ENCODE measurements around the gene RAP1A.

The RAP1A gene

DNA sequence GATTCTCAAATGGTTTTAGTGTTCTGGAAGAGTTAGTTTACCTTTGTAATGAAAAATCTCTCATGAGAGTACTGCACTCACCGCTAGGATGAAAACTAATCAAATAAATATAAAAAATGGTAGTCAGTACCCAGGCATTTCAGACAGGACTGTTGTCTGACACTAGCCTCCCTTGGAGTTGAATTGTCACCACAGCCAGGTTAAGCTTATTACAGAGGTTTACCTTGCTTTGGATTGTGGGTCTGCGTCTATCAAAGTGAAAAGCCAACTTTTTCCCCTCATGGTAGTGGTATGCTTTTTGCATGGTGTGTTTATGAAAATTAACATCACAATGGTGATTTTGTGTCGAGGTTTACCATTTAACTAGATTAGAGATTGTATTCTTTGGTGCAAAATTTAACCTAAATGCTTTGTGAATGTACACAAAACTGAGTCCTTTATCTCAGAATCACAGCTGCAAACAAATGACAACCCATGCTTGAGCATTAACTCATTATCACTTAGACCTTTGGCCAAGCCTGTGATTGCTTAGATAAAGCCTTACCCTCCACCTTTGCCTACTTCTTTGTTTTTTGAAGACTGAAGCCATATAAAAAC is 20.1 kb downstream of the RAP1A start:
- TF ChIP-seq EZH2 (IDR thresholded peaks at IDR 0.05; ENCODE audit: borderline replicate concordance, low read length) = no peak
- TF ChIP-seq, protein P1, sequence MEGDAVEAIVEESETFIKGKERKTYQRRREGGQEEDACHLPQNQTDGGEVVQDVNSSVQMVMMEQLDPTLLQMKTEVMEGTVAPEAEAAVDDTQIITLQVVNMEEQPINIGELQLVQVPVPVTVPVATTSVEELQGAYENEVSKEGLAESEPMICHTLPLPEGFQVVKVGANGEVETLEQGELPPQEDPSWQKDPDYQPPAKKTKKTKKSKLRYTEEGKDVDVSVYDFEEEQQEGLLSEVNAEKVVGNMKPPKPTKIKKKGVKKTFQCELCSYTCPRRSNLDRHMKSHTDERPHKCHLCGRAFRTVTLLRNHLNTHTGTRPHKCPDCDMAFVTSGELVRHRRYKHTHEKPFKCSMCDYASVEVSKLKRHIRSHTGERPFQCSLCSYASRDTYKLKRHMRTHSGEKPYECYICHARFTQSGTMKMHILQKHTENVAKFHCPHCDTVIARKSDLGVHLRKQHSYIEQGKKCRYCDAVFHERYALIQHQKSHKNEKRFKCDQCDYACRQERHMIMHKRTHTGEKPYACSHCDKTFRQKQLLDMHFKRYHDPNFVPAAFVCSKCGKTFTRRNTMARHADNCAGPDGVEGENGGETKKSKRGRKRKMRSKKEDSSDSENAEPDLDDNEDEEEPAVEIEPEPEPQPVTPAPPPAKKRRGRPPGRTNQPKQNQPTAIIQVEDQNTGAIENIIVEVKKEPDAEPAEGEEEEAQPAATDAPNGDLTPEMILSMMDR (IDR thresholded peaks at IDR 0.05; ENCODE audit: low read length) = no peak
- no peak overlapping the region for H3K4me2 ChIP-seq (ENCODE audit: low read length)

DNA sequence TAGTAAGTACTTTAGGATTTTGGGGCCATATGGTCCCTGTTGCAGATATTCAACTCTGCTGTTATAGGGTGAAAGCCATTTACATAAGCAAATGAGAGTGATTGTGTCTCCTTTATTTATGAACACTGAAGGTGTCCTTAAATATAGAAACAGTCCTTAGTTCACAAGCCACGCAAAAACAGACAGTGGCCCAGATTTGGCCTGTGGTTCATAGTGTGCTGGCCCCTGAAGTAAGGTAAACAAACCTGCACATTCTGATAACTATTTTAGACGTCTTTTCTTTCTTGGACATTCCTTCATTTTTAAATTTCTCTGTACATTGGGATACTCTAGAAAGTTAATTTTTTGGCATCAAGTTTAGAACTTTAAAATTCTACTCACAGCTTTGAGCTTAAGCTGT is 23.5 kb downstream of the RAP1A start:
- TF ChIP-seq, protein P1 (IDR thresholded peaks at IDR 0.05; ENCODE audit: low read length) = no peak
- TF ChIP-seq EZH2 (IDR thresholded peaks at IDR 0.05; ENCODE audit: borderline replicate concordance, low read length) = no peak

More for the DNA sequence above, 20.1 kb downstream of the RAP1A start:
- no peak overlapping the region for H3K4me3 ChIP-seq (ENCODE audit: low read depth, low read length, poor library complexity, severe bottlenecking)
- H3K4me1 ChIP-seq (ENCODE audit: insufficient read depth, low read length, severe bottlenecking) = peaks cover 12% of the 10 kb centered on the region
- no peaks in the 10 kb centered on the region for H3K9me2 ChIP-seq (ENCODE audit: low read depth, low read length)
- no peak overlapping the region for H3K27ac ChIP-seq (ENCODE audit: low read depth, low read length, poor library complexity, severe bottlenecking)
- H3K36me3 ChIP-seq (ENCODE audit: insufficient read depth, low read length) = no peaks in the 10 kb centered on the region; the same call in 1 of the 2 replicates
- no peaks in the 10 kb centered on the region for H3F3A ChIP-seq (ENCODE audit: insufficient read depth, low read length)
- no peak overlapping the region for H3K9ac ChIP-seq (ENCODE audit: low read length)
- no peaks in the 10 kb centered on the region for H4K20me1 ChIP-seq (ENCODE audit: insufficient read depth, low read length)
- no peaks in the 10 kb centered on the region for H3K27me3 ChIP-seq (ENCODE audit: insufficient read depth, low read length)
- no peak overlapping the region for H2AFZ ChIP-seq (ENCODE audit: low read length)
- no peaks in the 10 kb centered on the region for H3K9me3 ChIP-seq (ENCODE audit: low read length)
- H3K79me2 ChIP-seq (ENCODE audit: insufficient read depth, low read length) = peaks cover 69% of the 10 kb centered on the region

DNA sequence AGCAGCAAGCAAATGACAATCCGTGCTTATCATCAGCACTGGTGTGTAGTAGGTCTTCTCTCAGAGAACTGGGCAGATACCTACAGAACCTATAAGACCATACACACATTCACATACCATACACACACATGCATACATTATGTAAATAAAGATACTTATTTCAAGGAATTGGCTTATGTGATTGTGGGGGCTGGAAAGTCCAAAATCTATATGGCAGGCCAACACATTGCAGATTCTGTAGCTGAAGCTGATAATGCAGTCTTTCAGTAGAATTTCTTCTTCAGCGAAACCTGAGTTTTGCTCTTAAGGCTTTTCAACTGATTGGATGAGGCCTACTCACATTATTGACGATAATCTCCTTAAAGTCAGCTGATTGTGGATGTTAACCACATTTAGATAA is 24.1 kb downstream of the RAP1A start:
- Histone ChIP-seq H3F3A (ENCODE audit: insufficient read depth, low read length) (no peaks in the 10 kb centered on the region), H3K4me2 (ENCODE audit: low read length) (no peak overlapping the region), H4K20me1 (ENCODE audit: insufficient read depth, low read length) (no peaks in the 10 kb centered on the region), H3K9me3 (ENCODE audit: low read length) (no peaks in the 10 kb centered on the region), H3K27ac (ENCODE audit: low read depth, low read length, poor library complexity, severe bottlenecking) (no peak overlapping the region), H3K27me3 (ENCODE audit: insufficient read depth, low read length) (no peaks in the 10 kb centered on the region), H3K9ac (ENCODE audit: low read length) (no peak overlapping the region), H3K4me3 (ENCODE audit: low read depth, low read length, poor library complexity, severe bottlenecking) (no peak overlapping the region), H3K79me2 (ENCODE audit: insufficient read depth, low read length) (peaks cover 55% of the 10 kb centered on the region), H3K4me1 (ENCODE audit: insufficient read depth, low read length, severe bottlenecking) (no peaks in the 10 kb centered on the region), H3K36me3 (ENCODE audit: insufficient read depth, low read length) (no peaks in the 10 kb centered on the region), H2AFZ (ENCODE audit: low read length) (no peak overlapping the region), H3K9me2 (ENCODE audit: low read depth, low read length) (no peaks in the 10 kb centered on the region)
- TF ChIP-seq, protein P1 (IDR thresholded peaks at IDR 0.05; ENCODE audit: low read length) = no peak
- no peak for TF ChIP-seq EZH2 (IDR thresholded peaks at IDR 0.05; ENCODE audit: borderline replicate concordance, low read length)

More for the DNA sequence above, 23.5 kb downstream of the RAP1A start:
- Histone ChIP-seq H3K27ac (ENCODE audit: low read depth, low read length, poor library complexity, severe bottlenecking) (no peak overlapping the region), H3K27me3 (ENCODE audit: insufficient read depth, low read length) (no peaks in the 10 kb centered on the region), H3F3A (ENCODE audit: insufficient read depth, low read length) (no peaks in the 10 kb centered on the region), H3K9ac (ENCODE audit: low read length) (no peak overlapping the region), H3K9me3 (ENCODE audit: low read length) (no peaks in the 10 kb centered on the region), H3K79me2 (ENCODE audit: insufficient read depth, low read length) (peaks cover 61% of the 10 kb centered on the region), H3K4me1 (ENCODE audit: insufficient read depth, low read length, severe bottlenecking) (peaks cover 5% of the 10 kb centered on the region), H3K9me2 (ENCODE audit: low read depth, low read length) (no peaks in the 10 kb centered on the region), H4K20me1 (ENCODE audit: insufficient read depth, low read length) (no peaks in the 10 kb centered on the region), H3K36me3 (ENCODE audit: insufficient read depth, low read length) (no peaks in the 10 kb centered on the region), H3K4me2 (ENCODE audit: low read length) (no peak overlapping the region), H3K4me3 (ENCODE audit: low read depth, low read length, poor library complexity, severe bottlenecking) (no peak overlapping the region), H2AFZ (ENCODE audit: low read length) (no peak overlapping the region)

Measured in OCI-LY1 (cell line).